Keratinocyte (primary cell): ENCODE data around the gene KCNMA1. TPM values are rescaled to one million over a fixed set of nuclear protein-coding genes. Genes with fewer than 3 reads are reported as not detected.

Source experiments
- DNase-seq: peaks from one replicate; pipeline ENCODE4 v3.0.0-alpha.2; 2011; ENCODE audit warnings: low read depth, missing footprints, low spot score
- FAIRE-seq: peaks from 2 replicates; lab custom pipeline; 2011; peaks lifted over from hg19 to GRCh38; lab: Jason Lieb, UNC
- H2AFZ ChIP-seq: 2 replicates; pipeline ENCODE4 v1.6.0; 2012; ENCODE audit warnings: low read length, control low read depth, inconsistent platforms; ENCODE audit not compliant: control insufficient read depth
- H3K27ac ChIP-seq: 2 replicates; pipeline ENCODE4 v1.5.1; 2011; ENCODE audit warnings: low read length; ENCODE audit not compliant: control insufficient read depth, insufficient read depth
- H3K27me3 ChIP-seq: 3 replicates; pipeline ENCODE4 v1.6.0; 2011; ENCODE audit warnings: low read length; ENCODE audit not compliant: control insufficient read depth, insufficient read depth; ENCODE audit errors: extremely low read depth
- H3K36me3 ChIP-seq, 2 experiments: 2 replicates in 1 of 2; 3 replicates in 1 of 2; pipeline ENCODE4 v1.5.1; 2011; ENCODE audit warnings: low read length in 2 of 2, mild to moderate bottlenecking in 1 of 2; ENCODE audit not compliant: control insufficient read depth in 2 of 2, insufficient read depth in 2 of 2; ENCODE audit errors: extremely low read depth in 1 of 2
- H3K4me1 ChIP-seq: 3 replicates; pipeline ENCODE4 v1.5.1; 2011; ENCODE audit warnings: low read length; ENCODE audit not compliant: control insufficient read depth, insufficient read depth; ENCODE audit errors: extremely low read depth
- H3K4me2 ChIP-seq: 3 replicates; pipeline ENCODE4 v1.6.0; 2011; ENCODE audit warnings: low read depth, low read length; ENCODE audit not compliant: control insufficient read depth, insufficient read depth; ENCODE audit errors: extremely low read depth
- H3K4me3 ChIP-seq, 3 experiments: fragments of 200-600 bp in 1 of 3; sonication (generic) in 1 of 3; 2 replicates in 2 of 3; 3 replicates in 1 of 3; pipeline ENCODE4 v1.5.1; 2011 to 2016; ENCODE audit warnings: low read length in 3 of 3, mild to moderate bottlenecking in 3 of 3, control low read depth in 2 of 3, inconsistent platforms in 1 of 3, low read depth in 1 of 3, mixed read lengths in 1 of 3, mixed run types in 1 of 3, moderate library complexity in 1 of 3; ENCODE audit not compliant: control insufficient read depth in 2 of 3, insufficient read depth in 2 of 3; ENCODE audit errors: extremely low read depth in 1 of 3
- H3K79me2 ChIP-seq: 2 replicates; pipeline ENCODE4 v1.6.0; 2012; ENCODE audit warnings: low read length; ENCODE audit not compliant: control insufficient read depth, insufficient read depth
- H3K9ac ChIP-seq: 3 replicates; pipeline ENCODE4 v1.6.0; 2011; ENCODE audit warnings: low read length; ENCODE audit not compliant: control insufficient read depth, insufficient read depth; ENCODE audit errors: extremely low read depth
- H3K9me1 ChIP-seq: 3 replicates; pipeline ENCODE4 v1.6.0; 2011; ENCODE audit warnings: low read length; ENCODE audit not compliant: control insufficient read depth, insufficient read depth; ENCODE audit errors: extremely low read depth
- H3K9me3 ChIP-seq: 2 replicates; pipeline ENCODE4 v1.5.1; 2012; ENCODE audit warnings: low read depth, low read length; ENCODE audit not compliant: control insufficient read depth
- H4K20me1 ChIP-seq: 3 replicates; pipeline ENCODE4 v1.6.0; 2011; ENCODE audit warnings: low read length; ENCODE audit not compliant: control insufficient read depth, insufficient read depth; ENCODE audit errors: extremely low read depth
- CTCF ChIP-seq, 3 experiments: IDR thresholded peaks in 1 of 3; conservative IDR thresholded peaks in 1 of 3; optimal IDR thresholded peaks in 1 of 3; 2 replicates in 2 of 3; 3 replicates in 1 of 3; pipeline versions ENCODE3 to v1.5.1; 2011; ENCODE audit warnings: low read length in 3 of 3, mild to moderate bottlenecking in 3 of 3, moderate library complexity in 2 of 3, control low read depth in 1 of 3, inconsistent platforms in 1 of 3; ENCODE audit not compliant: insufficient read depth in 2 of 3; ENCODE audit errors: extremely low read depth in 1 of 3
- EZH2 ChIP-seq: IDR thresholded peaks from one replicate; pipeline ENCODE4 v1.6.1; 2012; ENCODE audit warnings: inconsistent platforms, mild to moderate bottlenecking, low read length, moderate library complexity
- dilution Hi-C: fragments of 300-500 bp; cut with MboI; formaldehyde crosslinking; loops from one replicate; pipeline ENCODE4 v1.7.0; 2020; ENCODE audit warnings: low sequenced_read_pairs; ENCODE audit not compliant: extremely low pct_ligation_motif_present
- polyA plus RNA-seq, 5 experiments: library from polyadenylated mRNA; depleted of rRNA in 3 of 5; stranded (reverse) in 3 of 5; stranded (forward) in 1 of 5; unstranded in 1 of 5; fragments of >200 nt; gene quantifications; 1 replicate in 1 of 5; 2 replicates in 3 of 5; 3 replicates in 1 of 5; pipeline versions ENCODE4 v1.2.1 to v1.2.3, GENCODE V29; 2011 to 2012; ENCODE audit warnings: missing spikeins in 2 of 5, low read depth in 1 of 5, low replicate concordance in 1 of 5

The KCNMA1 gene
- polyA plus RNA-seq, 1 donor (not counting 4 experiments of a cell fraction or from before 2014, with no cell fraction given) = 6.3 TPM

GRCh38 chr10:77526868-77527617 is 110.6 kb downstream of the KCNMA1 start:
- Histone ChIP-seq H2AFZ (no peak overlapping the region), H3K27ac (no peak overlapping the region), H3K9me3 (no peaks in the 10 kb centered on the region), H4K20me1 (no peaks in the 10 kb centered on the region), H3K4me3 (no peak overlapping the region), H3K9me1 (no peaks in the 10 kb centered on the region), H3K4me1 (peaks cover 21% of the 10 kb centered on the region), H3K4me2 (no peak overlapping the region), H3K79me2 (no peaks in the 10 kb centered on the region), H3K9ac (no peak overlapping the region), H3K36me3 (no peaks in the 10 kb centered on the region), H3K27me3 (no peaks in the 10 kb centered on the region)
- DNase-seq (no peak), FAIRE-seq (no peak)
- dilution Hi-C loops = no loop called here
- TF ChIP-seq EZH2 = no peak
- TF ChIP-seq CTCF (optimal IDR thresholded peaks at IDR 0.05 in 1 of 3, IDR thresholded peaks at IDR 0.05 in 1 of 3, conservative IDR thresholded peaks at IDR 0.05 in 1 of 3; ENCODE audit: extremely low read depth in 1 of 3, insufficient read depth in 2 of 3, low read length in 3 of 3) = no peak

GRCh38 chr10:77524281-77524711 is 113.3 kb downstream of the KCNMA1 start:
- TF ChIP-seq CTCF (optimal IDR thresholded peaks at IDR 0.05 in 1 of 3, IDR thresholded peaks at IDR 0.05 in 1 of 3, conservative IDR thresholded peaks at IDR 0.05 in 1 of 3; ENCODE audit: extremely low read depth in 1 of 3, insufficient read depth in 2 of 3, low read length in 3 of 3) (no peak), EZH2 (no peak)
- Histone ChIP-seq H3K4me2 (no peak overlapping the region), H3K27ac (no peak overlapping the region), H2AFZ (no peak overlapping the region), H3K36me3 (no peaks in the 10 kb centered on the region), H3K9ac (no peak overlapping the region), H3K79me2 (no peaks in the 10 kb centered on the region), H4K20me1 (no peaks in the 10 kb centered on the region), H3K4me1 (peaks cover 8% of the 10 kb centered on the region), H3K27me3 (no peaks in the 10 kb centered on the region), H3K9me3 (no peaks in the 10 kb centered on the region), H3K9me1 (no peaks in the 10 kb centered on the region), H3K4me3 (no peak overlapping the region)
- DNase-seq (no peak), FAIRE-seq (no peak)
- dilution Hi-C loops = no loop called here
